Endodermal cell (in vitro differentiated cells): Measurements from ENCODE around the gene SUSD3. TPM values are rescaled to one million over a fixed set of nuclear protein-coding genes. Genes with fewer than 3 reads are reported as not detected.

Experiments used
- DNase-seq: peaks from one replicate; pipeline ENCODE4 v3.0.0-alpha.2; 2017
- H3K27ac ChIP-seq: 2 replicates; pipeline ENCODE4 v1.5.1; 2013; ENCODE audit warnings: mild to moderate bottlenecking, low read depth, low read length, moderate library complexity
- H3K27me3 ChIP-seq: 2 replicates; pipeline ENCODE4 v1.6.1; 2013; ENCODE audit warnings: mild to moderate bottlenecking, low read length, moderate library complexity; ENCODE audit not compliant: insufficient read depth, control insufficient read depth, poor library complexity, severe bottlenecking
- H3K36me3 ChIP-seq: 2 replicates; pipeline ENCODE4 v1.7.0; 2013; ENCODE audit warnings: mild to moderate bottlenecking, low read length, moderate library complexity; ENCODE audit not compliant: control insufficient read depth, insufficient read depth
- H3K4me1 ChIP-seq: one replicate; pipeline ENCODE4 v1.7.0; 2013; ENCODE audit warnings: low read length; ENCODE audit not compliant: control insufficient read depth, insufficient read depth
- H3K4me3 ChIP-seq: 2 replicates; pipeline ENCODE4 v1.5.1; 2013; ENCODE audit warnings: mild to moderate bottlenecking, low read length, moderate library complexity
- H3K9ac ChIP-seq: 2 replicates; pipeline ENCODE4 v1.6.1; 2013; ENCODE audit warnings: mild to moderate bottlenecking, low read length, moderate library complexity; ENCODE audit not compliant: poor library complexity, severe bottlenecking; ENCODE audit errors: extremely low read depth
- H3K9me3 ChIP-seq: 2 replicates; pipeline ENCODE4 v1.6.1; 2013; ENCODE audit warnings: mild to moderate bottlenecking, low read length, moderate library complexity; ENCODE audit not compliant: control insufficient read depth
- H3K27ac Mint-ChIP-seq: 2 replicates; pipeline ENCODE4 v1.8.0; 2020; ENCODE audit warnings: mixed read lengths
- H3K27me3 Mint-ChIP-seq: 2 replicates; pipeline ENCODE4 v1.8.0; 2021; ENCODE audit warnings: mild to moderate bottlenecking, mixed read lengths; ENCODE audit not compliant: insufficient read depth
- H3K36me3 Mint-ChIP-seq: 2 replicates; pipeline ENCODE4 v1.8.0; 2020; ENCODE audit warnings: low read depth, mixed read lengths
- H3K4me1 Mint-ChIP-seq: 2 replicates; pipeline ENCODE4 v1.8.0; 2020; ENCODE audit warnings: mixed read lengths
- H3K4me3 Mint-ChIP-seq: 2 replicates; pipeline ENCODE4 v1.8.0; 2020; ENCODE audit warnings: mild to moderate bottlenecking, moderate library complexity, mixed read lengths
- H3K9me3 Mint-ChIP-seq: 2 replicates; pipeline ENCODE4 v1.8.0; 2020; ENCODE audit warnings: mild to moderate bottlenecking, mixed read lengths
- WGBS, 2 experiments: methylation state at CpG; one replicate each; pipeline versions ENCODE4 v1.1.5 to v1.1.7; 2013; ENCODE audit warnings: missing lambda C conversion rate in 2 of 2, mixed read lengths in 1 of 2; ENCODE audit not compliant: insufficient coverage in 1 of 2, insufficient read length in 1 of 2; 5-methylcytosine and 5-hydroxymethylcytosine counted together
- total RNA-seq, 2 donors: library from RNA; stranded (reverse); fragmentation: NEBNext Ultra II Directional in 1 of 2; extraction: Animal tissue kit (Norgen Biotek cat#: 25700) in 1 of 2; gene quantifications; 2 replicates in 1 of 2; 3 replicates in 1 of 2; pipeline ENCODE4 v1.2.1, GENCODE V29; 2021
- TF ChIP-seq, protein P1 (sequence below): fragments of 200-600 bp; sonication (generic); conservative IDR thresholded peaks from 2 replicates; pipeline ENCODE4 v1.5.0; 2021; ENCODE audit warnings: antibody characterized with exemption, mild to moderate bottlenecking

Gene SUSD3
- total RNA-seq, 2 donors from 2014 or later = 5.1 to 5.9 TPM

DNA sequence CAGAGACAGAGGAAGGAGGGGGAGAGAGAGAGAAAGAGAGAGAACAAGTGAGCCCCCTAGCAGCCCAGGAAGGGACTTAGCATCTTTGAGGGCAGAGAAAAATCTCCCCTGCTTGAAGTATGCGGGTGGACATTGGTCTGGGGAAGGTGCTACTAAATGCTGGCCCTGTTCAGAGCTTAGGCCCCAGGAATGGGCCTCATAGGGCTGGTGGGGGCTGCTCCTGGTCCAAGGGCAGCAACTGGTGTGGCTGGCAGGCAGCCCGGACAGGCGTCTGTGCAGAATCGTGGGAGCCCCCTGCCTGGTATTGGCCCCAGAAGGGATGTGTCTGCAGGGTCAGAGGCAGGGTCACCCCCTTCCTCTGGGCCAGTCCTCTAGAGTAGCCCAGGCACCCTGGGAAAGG, 47.8 kb upstream of the SUSD3 start:
- TF ChIP-seq, protein P1, sequence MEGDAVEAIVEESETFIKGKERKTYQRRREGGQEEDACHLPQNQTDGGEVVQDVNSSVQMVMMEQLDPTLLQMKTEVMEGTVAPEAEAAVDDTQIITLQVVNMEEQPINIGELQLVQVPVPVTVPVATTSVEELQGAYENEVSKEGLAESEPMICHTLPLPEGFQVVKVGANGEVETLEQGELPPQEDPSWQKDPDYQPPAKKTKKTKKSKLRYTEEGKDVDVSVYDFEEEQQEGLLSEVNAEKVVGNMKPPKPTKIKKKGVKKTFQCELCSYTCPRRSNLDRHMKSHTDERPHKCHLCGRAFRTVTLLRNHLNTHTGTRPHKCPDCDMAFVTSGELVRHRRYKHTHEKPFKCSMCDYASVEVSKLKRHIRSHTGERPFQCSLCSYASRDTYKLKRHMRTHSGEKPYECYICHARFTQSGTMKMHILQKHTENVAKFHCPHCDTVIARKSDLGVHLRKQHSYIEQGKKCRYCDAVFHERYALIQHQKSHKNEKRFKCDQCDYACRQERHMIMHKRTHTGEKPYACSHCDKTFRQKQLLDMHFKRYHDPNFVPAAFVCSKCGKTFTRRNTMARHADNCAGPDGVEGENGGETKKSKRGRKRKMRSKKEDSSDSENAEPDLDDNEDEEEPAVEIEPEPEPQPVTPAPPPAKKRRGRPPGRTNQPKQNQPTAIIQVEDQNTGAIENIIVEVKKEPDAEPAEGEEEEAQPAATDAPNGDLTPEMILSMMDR = peak; percentile 20

DNA sequence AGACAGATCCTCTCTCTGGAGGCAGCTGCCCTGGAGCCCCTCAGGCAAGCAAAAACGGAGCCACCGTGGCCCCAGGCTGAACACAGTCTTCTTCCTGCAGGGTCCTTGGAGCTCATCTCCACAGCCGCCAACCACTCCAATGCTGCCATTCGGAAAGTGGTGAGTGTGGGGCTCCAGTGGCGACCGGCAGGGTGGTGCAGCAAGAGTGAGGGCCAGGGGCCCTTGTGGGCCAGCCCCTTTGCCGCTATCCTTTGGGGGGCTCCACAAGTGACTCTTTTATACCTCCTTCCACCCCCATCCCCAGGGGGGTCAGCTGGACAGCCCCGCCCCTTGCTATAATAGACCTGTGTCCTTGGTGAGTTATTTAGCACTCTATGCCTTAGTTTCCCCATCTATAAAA, 47.4 kb upstream of the SUSD3 start:
- Histone ChIP-seq H3K27ac (no peak overlapping the region), H3K36me3 (no peaks in the 10 kb centered on the region), H3K4me1 (no peaks in the 10 kb centered on the region), H3K9me3 (no peaks in the 10 kb centered on the region), H3K27me3 (no peaks in the 10 kb centered on the region), H3K9ac (no peak overlapping the region), H3K4me3 (no peak overlapping the region)
- no peak for DNase-seq
- Mint-ChIP-seq H3K27ac (no peak overlapping the region), H3K36me3 (no peaks in the 10 kb centered on the region), H3K9me3 (no peaks in the 10 kb centered on the region), H3K27me3 (no peaks in the 10 kb centered on the region), H3K4me3 (no peak overlapping the region), H3K4me1 (no peaks in the 10 kb centered on the region)
- TF ChIP-seq, protein P1 = no peak
- 90 to 100% methylated on average over 3 to 8 of the region's 8 CpGs for WGBS, 2 experiments

More for the DNA sequence above, 47.8 kb upstream of the SUSD3 start:
- H3K9me3 ChIP-seq = no peaks in the 10 kb centered on the region
- H3K4me1 ChIP-seq = no peaks in the 10 kb centered on the region
- Mint-ChIP-seq H3K4me1 (no peaks in the 10 kb centered on the region), H3K27ac (no peak overlapping the region), H3K4me3 (no peak overlapping the region), H3K27me3 (no peaks in the 10 kb centered on the region), H3K36me3 (no peaks in the 10 kb centered on the region), H3K9me3 (no peaks in the 10 kb centered on the region)
- H3K4me3 ChIP-seq = no peak overlapping the region
- 87 to 95% methylated on average over 3 to 4 of the region's 4 CpGs for WGBS, 2 experiments
- no peaks in the 10 kb centered on the region for H3K36me3 ChIP-seq
- H3K27me3 ChIP-seq = no peaks in the 10 kb centered on the region
- H3K27ac ChIP-seq = no peak overlapping the region
- H3K9ac ChIP-seq = no peak overlapping the region
- peak; percentile 42 for DNase-seq

DNA sequence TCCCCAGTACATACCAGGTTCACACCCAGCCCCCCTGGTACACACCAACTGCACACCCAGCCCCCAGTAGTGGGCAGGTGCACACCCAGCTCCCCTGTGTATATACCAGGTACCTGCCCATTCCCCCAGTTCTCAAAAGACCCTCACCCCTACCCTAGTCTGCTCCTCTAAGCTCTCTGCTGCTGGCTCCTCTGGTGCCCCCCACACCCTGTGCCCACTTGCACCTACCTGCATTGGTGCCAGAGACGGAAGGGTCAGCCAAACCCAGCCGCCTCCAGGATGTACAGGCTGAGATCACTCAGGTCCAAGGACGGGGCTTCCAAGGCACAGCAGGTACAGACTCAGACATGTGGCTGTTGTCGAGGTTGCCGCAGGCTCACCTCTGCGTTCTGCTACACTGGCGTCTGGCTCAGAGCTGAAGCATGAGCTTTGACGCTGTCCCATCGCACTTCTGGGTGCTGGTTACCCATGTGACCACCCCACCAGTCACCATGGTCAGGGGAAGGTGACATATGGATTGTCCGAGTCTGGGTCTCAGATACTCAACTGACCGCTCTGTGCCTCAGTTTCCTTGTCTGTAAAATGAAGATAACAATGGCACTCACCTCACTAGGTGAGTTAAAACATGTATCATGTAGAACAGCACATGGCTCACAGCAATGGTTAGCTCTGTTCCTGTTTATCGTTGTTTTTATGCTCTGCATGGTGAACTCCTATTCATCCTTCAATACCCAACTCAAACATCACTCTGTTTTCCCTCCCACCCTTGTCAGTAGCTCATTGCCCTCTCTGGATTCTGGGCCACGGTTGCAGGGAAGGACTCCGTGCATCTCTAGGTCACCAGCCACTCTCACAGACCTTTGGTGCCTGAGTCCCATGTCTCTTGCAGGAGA, 45.3 kb upstream of the SUSD3 start:
- WGBS, 2 experiments = 93 to 94% methylated on average over 10 to 14 of the region's 14 CpGs
- H3K36me3 Mint-ChIP-seq = no peaks in the 10 kb centered on the region

More for the DNA sequence above, 45.3 kb upstream of the SUSD3 start:
- Histone ChIP-seq H3K4me1 (no peaks in the 10 kb centered on the region), H3K36me3 (no peaks in the 10 kb centered on the region), H3K27ac (no peak overlapping the region), H3K4me3 (no peak overlapping the region), H3K9ac (no peak overlapping the region), H3K9me3 (no peaks in the 10 kb centered on the region), H3K27me3 (no peaks in the 10 kb centered on the region)
- peak; percentile 35 for DNase-seq
- H3K9me3 Mint-ChIP-seq = no peaks in the 10 kb centered on the region
- peaks cover 4% of the 10 kb centered on the region for H3K4me1 Mint-ChIP-seq
- H3K27me3 Mint-ChIP-seq = no peaks in the 10 kb centered on the region
- TF ChIP-seq, protein P1 = no peak
- H3K4me3 Mint-ChIP-seq = no peak overlapping the region
- no peak overlapping the region for H3K27ac Mint-ChIP-seq
